NCI-H1930 (cell line): Measurements from ENCODE around the gene NAA15.
"Not testable (repeated sequence)": the region's sequence is repeated elsewhere in the genome, so short reads cannot be mapped to it uniquely, and the experiment has no call there.

ENCODE experiments used
- DNase-seq, 2 experiments: peaks; one replicate each; lab custom pipeline; 2025; lab: John Stamatoyannopoulos, UW

Gene NAA15

GRCh38 chr4:139367421-139368090 is 66.3 kb downstream of the NAA15 start:
- no peak for DNase-seq

- DNase-seq, result peak; percentile 13 to 63
Measured at GRCh38 chr4:139368998-139369397, 67.7 kb downstream of the NAA15 start.

GRCh38 chr4:139374251-139374650 is 72.9 kb downstream of the NAA15 start:
- no peak for DNase-seq

- no peak for DNase-seq
Measured at GRCh38 chr4:139386421-139386820, 85.1 kb downstream of the NAA15 start.

- no peak for DNase-seq
Measured at GRCh38 chr4:139389102-139389501, 87.8 kb downstream of the NAA15 start.

GRCh38 chr4:139389991-139390390 is 88.7 kb downstream of the NAA15 start:
- no peak for DNase-seq

- DNase-seq, result no peak
Measured at GRCh38 chr4:139391731-139392130, 90.4 kb downstream of the NAA15 start.

- DNase-seq, result no peak
Measured at GRCh38 chr4:139392797-139393196, 91.5 kb downstream of the NAA15 start.

- DNase-seq, result no peak
Measured at GRCh38 chr4:139401368-139401767, 100.1 kb downstream of the NAA15 start.

GRCh38 chr4:139402436-139402835 is 101.1 kb downstream of the NAA15 start:
- no peak for DNase-seq

- DNase-seq, result no peak
Measured at GRCh38 chr4:139403462-139403861, 102.2 kb downstream of the NAA15 start.

- no peak for DNase-seq
Measured at GRCh38 chr4:139410312-139410711, 109.0 kb downstream of the NAA15 start.

- not testable (repeated sequence) for DNase-seq
Measured at GRCh38 chr4:139414671-139415210, 113.4 kb downstream of the NAA15 start.

- DNase-seq, result peak; percentile 1 to 10
Measured at GRCh38 chr4:139416073-139416673, 114.9 kb downstream of the NAA15 start.

GRCh38 chr4:139419388-139419914 is 118.1 kb downstream of the NAA15 start:
- DNase-seq, result no peak

GRCh38 chr4:139420652-139421051 is 119.3 kb downstream of the NAA15 start:
- no peak for DNase-seq

GRCh38 chr4:139436122-139436521 is 134.8 kb downstream of the NAA15 start:
- no peak for DNase-seq

GRCh38 chr4:139438141-139438540 is 136.8 kb downstream of the NAA15 start:
- DNase-seq, result no peak

GRCh38 chr4:139441029-139441428 is 139.7 kb downstream of the NAA15 start:
- no peak for DNase-seq

GRCh38 chr4:139443661-139444060 is 142.4 kb downstream of the NAA15 start:
- DNase-seq, result no peak

GRCh38 chr4:139444881-139445280 is 143.6 kb downstream of the NAA15 start:
- not testable (repeated sequence) for DNase-seq

- not testable (repeated sequence) for DNase-seq
Measured at GRCh38 chr4:139447078-139447477, 145.8 kb downstream of the NAA15 start.

GRCh38 chr4:139450586-139450985 is 149.3 kb downstream of the NAA15 start:
- no peak for DNase-seq
